GM21723 (cell line): ENCODE measurements around the gene NRTN.
"Not testable (repeated sequence)": the region's sequence is repeated elsewhere in the genome, so short reads cannot be mapped to it uniquely, and the experiment has no call there.

Experiments
- ATAC-seq: cut with Tn5 transposase; IDR thresholded peaks from one replicate; pipeline ENCODE4 v1.9.1; 2021; ENCODE audit warnings: mild to moderate bottlenecking, moderate library complexity; ENCODE audit not compliant: unreplicated experiment

Gene NRTN, protein sequence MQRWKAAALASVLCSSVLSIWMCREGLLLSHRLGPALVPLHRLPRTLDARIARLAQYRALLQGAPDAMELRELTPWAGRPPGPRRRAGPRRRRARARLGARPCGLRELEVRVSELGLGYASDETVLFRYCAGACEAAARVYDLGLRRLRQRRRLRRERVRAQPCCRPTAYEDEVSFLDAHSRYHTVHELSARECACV

DNA sequence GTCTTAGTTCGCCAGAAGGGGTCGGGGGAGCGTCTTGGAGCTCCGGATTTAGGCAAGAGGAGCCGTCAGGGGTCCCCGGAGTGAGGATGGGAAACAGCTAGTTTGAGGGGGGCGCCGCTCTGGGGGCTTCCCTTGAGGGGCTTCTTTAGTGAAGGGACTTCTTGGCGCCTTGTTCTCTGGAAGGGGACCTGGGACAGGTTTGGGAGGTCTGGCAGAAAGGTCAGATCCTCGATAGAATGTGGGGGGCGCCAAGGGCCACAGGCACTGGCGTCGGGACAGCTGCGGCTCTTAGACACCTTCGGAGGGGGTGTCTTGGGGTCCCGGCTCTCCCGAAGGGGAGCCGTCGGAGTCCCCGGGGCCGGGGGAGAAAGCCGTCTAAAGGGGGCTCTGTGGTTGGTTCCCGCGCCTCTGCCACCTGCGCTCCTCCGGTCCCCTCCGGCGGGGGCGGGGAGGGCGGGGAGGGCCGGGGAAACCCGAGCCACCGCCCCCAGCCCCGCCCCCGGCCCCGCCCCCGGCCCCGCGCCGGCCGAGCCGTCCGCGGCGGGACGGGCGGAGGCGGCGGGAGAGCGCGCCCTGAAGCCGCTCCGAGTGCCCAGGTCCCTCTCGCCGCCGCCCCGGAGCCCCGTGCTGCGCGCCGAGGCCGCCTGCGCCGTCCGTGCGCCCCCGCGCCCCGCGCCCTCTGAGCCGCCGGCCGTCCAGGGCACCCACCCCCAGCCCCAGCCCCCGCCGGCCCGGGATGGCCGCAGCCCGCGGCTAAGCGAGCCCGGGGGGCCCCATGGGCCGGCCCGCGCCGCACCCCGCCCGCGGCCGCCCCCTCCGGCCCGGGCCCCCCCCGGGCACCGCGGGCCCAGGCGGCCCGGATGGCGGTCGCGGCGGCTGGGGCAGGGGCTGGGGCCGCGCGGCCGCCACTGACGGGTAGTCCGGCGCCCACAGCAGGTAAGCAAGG, at the start of gene NRTN:
Gene NRTN (plus strand): TSS at position 552 of the 946 bp plus-strand sequence. CDS start 19,099 bp downstream, outside the sequence.
- ATAC-seq = no peak

DNA sequence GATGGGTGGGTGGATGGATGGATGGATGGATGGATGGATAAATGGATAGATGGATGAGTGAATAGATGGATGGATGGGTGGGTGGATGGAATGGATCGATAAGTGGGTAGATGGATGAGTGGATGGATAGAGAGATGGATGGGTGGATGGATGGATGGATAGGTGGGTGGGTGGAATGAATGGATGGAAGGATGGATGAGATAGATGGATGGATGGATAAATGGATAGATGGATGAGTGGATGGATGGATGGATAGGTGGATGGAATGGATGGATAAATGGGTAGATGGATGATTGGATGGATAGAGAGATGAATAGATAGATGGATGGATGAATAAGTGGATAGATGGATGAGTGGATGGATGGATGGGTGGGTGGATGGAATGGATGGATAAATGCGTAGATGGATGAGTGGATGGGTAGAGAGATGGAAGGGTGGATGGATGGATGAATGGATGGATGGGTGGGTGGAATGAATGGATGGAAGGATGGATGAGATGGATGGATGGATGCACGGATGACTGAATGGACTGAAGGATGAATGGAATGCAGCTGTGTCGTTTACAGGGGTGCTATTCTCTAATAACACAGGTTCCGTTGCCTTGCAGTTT, 42.2 kb upstream of the NRTN start:
- ATAC-seq = no peak

DNA sequence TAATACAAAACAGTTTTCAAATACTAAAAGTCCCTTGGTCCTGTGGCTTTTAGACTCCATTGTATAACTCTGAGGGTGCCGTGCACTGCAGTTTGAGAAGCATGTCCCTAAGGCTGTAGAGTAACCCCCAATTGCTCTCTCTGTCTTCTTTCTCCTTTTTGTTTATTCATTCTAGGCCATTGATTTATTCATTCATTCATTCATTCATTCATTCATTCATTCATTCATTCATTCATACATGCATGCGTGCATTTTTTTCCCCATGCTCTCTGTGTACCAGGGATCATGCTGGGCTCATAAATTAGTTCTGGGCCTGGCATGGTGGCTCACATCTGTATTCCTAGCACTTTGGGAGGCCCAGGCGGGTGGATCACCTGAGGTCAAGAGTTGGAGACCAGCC, 39.6 kb upstream of the NRTN start:
- ATAC-seq = no peak

DNA sequence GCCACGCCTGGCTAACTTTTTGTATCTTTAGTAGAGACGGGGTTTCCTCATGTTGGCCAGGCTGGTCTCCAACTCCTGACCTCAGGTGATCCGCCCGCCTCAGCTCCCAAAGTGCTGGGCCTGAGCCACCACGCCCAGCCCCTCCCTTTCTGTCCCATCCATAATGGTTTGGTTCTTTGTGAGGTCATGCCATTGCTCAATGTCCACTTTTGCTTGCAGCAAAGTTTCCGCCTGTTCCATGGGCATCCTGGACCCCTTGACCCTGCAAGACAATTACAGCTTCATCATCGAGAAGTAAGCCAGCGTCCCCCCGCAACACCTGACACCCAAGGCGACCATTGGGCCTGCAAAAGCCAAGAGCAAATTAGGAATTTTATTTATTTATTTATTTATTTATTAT, 36.9 kb upstream of the NRTN start:
- ATAC-seq = no peak

DNA sequence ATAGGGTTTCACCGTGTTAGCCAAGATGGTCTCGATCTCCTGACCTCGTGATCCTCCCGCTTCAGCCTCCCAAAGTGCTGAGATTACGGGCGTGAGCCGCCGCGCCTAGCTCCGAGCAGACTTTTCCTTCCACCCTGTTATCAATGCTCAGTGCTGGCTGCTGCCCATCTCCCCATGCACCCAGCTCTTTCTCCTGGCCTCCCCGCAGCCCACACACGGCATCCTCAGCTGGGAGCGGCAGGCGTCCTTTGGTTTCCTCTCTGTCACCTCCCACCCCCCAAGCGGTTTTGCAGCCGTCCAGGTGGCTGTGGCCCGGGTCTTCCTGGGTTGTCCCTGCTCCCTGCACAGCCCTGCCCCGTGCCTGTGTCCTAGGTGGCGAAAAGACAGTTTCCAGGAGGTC, 32.5 kb upstream of the NRTN start:
- ATAC-seq = no peak

DNA sequence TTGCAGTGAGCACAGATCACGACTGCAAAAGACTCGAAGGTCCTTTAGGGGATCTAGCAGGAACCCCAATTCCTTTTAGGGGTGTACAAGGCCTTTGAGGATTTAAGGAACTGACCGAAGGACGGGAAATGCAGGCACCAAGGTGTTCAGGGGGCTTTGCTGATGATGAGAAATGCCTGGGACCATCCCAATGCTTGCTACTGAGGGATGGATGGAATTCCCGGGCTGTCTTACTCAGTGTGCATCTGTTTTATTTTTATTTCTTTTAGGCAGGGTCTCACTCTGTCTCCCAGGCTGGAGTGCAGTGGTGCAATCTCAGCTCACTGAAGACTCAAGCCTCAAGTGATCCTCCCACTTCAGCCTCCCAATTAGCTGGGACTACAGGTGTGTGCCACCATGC, 31.6 kb upstream of the NRTN start:
- no peak for ATAC-seq

DNA sequence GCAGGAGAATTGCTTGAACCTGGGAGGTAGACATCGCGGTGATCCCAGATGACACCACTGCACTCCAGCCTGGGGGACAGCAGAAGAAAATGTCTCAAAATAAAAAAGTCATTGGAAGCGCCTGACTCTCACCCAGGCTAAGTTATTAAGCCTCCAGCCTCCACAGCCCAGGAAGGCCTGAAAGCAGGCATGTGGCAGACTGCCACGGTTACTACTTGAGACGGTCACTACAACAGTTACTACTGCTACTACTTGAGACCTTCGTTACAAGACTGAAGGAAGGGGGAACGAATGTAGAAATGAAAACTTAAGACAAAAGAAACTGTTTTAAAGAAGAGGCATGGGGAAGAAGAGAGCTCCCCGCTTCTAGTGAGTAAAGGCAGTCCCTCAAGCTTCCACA, 29.9 kb upstream of the NRTN start:
- ATAC-seq = no peak

DNA sequence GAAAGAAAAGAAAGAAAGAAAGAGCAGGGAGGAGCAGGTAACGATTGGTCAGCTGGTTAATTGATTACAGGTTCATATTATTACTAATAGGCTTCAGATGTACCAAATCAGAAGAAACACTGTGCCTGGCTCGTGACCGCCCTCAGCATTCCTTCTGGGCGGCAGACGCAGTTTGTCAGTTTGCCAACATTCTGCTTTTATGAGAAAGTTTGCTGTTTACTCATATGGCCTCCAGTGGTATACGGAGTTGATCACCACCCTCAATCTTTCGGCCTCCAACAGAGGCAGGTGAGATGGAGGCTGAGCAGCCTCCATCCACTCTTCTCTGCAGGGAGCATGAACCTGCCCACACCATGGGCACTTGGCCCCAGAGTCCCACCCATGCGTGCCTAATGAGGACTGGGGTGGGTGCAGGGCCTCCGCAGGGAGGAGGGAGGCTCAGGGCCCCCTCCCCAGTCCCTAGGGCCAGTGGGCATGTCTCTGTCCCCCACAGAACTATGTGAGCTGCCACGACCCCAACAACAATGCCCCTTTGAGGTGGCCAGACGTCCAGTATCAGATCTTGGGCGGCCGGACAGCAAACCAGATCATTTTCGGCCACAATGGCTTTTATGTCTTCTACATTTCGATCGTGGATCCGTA, 29.1 kb upstream of the NRTN start:
- no peak for ATAC-seq

DNA sequence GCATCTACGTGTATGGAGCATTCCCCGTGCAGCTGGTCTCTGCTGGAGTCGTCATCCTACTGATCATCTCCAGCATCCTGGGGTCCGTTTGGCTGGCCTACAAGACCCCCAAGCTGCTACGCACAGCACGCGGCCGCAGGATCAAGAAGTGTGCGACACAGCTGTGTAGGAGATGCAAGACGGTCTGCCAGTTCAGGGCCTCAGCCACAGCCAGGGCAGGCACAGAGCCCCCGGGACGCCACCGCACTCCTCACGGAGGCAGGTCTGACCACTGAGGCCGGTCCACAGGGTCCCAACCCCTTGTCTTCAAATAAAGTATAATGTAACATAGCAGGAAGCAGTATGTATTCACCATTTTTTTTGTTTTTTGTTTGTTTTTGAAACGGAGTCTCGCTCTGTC, 26.5 kb upstream of the NRTN start:
- ATAC-seq = no peak

DNA sequence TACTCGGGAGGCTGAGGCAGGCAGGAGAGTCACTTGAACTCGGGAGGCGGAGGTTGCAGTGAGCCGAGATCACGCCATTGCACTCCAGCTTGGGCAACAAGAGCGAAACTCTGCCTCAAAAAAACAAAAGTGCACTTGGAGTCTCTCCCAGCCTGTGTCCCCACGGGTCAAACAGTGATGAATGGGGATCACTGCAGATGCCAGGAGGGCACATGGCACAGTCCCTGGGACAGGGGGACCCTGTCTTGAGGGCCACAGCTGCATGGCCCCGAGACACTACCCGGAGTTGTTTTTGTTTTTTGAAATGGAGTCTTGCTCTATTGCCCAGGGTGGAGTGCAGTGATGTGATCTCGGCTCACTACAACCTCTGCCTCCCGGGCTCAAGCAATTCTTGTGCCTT, 24.0 kb upstream of the NRTN start:
- ATAC-seq = not testable (repeated sequence)

DNA sequence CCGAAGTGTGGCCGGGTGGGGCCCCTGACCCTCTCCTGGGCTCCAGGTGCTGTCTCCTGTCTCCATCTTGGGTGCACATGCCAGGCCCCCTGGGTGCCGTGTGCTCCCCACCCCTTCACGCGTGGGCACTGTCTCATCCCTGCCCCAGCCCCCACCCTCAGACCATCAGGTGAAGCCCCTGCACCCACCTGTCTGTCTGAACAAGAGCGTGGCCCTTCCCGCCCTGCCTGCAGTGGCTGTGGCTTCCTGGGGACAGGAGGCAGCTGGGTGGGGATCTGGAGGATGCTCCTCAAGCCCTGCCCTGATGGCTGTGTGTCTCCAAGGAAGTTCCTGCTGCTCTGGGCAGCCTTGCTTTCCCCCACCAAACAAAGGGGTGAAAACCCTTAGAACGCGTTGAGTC, 22.5 kb upstream of the NRTN start:
- no peak for ATAC-seq

DNA sequence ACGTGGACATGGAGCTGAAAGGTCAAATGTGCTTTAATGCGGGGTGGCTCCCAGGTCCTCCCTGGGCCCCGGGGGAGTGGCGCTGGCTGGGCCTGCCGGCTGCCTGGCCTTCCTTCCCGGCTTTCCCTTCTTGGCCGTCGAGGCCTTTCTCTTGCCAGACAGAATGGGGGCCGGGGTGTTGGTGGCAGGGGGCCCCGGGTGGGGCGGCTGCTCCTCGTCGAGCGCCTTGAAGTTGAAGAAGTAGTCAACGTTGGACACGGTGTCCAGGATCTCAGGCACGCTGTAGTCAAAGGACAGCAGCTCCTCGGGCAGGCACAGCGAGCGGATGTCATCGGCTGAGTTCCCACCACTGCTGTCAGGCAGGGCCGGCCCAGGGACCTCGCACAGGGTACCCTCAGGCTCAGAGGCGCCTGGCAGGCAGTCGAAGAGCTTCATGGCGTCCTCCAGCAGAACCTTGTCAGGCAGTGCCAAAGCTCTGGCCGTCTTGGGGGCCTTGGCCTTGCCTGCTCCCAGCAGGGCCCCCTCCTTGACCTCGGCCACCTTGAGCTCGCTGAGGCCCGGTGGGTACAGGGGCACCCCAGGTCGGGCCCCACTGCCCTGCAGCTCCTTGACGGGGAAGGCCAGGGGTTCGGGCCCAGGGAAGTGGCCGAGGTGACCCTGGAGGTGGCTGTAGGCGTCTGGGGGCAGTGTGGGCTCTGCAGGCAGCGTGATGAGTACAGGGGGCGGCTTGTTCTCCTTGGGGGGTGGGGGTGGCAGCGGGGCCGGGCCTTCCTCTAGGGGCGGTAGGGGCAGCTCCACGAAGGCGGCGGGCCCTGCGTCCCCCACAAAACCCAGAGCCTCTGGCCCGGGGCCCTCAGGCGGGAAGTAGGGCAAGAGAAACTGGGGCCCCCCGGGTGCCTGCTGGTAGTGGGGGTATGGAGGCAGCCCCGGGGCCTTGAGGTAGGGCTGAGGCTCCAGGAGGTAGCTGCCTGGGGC, 21.6 kb upstream of the NRTN start:
- no peak for ATAC-seq

DNA sequence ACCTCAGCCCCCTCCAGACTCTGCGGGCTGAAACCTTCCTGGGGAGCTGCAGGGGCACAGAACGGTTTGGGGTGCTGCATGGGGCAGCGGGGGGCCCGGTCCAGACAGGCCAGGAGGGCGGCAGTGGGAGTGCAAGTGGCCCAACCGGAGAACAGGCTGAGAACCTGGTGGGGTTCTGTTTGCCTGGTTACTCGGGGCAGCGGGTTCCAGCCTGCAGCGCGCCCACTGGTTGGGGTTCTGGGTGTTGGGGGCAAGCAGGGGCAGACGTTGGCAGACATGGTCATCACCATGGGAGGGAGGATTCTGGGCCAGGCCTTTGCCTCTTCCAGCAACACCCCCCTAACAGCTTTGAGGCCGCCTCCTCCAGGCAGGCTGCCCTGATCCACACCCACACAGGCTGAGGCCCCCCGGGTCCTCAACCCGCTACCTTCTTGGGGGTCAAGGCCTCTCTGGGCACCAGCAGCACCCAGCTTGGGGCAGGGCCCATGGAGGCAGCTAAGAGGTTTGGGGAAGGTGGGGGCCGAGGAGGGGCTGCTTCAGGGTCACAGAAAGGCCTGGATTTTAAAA, 20.2 kb upstream of the NRTN start, which contains the start of gene PRR22:
Gene PRR22 (minus strand): TSS at position 166 of the 567 bp plus-strand sequence. CDS start 86 bp downstream, at position 80.
- no peak for ATAC-seq

DNA sequence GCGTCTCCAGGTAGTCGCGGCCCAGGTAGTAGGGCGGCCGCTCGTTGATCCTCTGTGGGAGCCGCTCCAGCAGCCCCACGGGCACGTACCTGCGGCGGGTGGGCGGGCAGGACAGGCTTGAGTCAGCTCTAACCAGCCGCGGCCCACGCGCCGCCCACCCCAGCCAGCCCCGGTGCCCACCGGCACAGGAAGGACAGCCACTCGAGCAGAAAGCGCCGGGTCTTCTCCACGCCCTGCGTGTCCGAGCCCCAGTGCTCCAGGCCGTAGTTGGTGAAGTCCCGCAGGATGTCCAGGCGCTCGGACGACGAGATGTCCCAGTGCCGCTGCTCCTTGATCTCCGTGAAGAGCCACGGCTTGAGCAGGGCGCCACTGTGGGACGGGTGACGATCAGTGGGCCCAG, 19.4 kb upstream of the NRTN start:
- no peak for ATAC-seq

DNA sequence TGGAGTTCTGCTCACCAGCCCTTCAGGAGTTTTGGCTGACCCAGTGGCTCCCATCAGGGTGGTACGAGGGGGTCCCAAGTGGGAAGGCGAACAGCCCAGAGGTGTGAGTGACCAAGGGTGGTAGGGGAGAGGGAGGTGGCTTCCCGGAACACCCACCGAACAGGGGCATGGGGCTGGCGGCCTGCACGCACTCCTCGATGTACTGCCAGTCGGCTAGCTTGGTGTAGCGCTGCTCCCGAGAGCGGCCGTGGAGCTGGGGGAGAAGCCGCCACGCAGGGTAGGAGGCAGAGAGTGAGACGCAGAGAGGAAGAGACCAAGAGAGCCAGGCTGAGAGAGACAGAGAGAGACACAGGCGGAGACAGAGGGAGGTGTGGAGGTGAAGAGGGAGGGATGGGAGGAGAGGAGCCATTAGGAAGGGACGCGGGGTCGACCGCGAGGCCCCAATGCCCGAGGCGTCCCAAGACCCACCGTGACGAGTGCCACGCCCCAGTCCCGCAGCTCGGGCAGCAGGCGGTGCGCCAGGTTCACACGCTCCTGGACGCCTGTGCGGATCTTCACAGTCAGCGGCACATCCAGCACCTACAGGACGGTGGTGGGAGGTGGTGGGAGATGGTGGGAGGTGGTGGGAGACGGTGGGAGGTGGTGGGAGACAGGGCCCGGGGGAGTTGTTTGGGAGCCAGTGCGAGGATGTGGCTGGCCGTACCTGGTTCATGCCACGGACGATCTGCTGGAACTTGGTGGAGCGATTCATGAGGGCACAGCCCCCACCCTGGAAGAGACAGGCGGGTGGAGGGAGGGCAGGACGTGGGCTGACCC, 18.1 kb upstream of the NRTN start:
- ATAC-seq = no peak

DNA sequence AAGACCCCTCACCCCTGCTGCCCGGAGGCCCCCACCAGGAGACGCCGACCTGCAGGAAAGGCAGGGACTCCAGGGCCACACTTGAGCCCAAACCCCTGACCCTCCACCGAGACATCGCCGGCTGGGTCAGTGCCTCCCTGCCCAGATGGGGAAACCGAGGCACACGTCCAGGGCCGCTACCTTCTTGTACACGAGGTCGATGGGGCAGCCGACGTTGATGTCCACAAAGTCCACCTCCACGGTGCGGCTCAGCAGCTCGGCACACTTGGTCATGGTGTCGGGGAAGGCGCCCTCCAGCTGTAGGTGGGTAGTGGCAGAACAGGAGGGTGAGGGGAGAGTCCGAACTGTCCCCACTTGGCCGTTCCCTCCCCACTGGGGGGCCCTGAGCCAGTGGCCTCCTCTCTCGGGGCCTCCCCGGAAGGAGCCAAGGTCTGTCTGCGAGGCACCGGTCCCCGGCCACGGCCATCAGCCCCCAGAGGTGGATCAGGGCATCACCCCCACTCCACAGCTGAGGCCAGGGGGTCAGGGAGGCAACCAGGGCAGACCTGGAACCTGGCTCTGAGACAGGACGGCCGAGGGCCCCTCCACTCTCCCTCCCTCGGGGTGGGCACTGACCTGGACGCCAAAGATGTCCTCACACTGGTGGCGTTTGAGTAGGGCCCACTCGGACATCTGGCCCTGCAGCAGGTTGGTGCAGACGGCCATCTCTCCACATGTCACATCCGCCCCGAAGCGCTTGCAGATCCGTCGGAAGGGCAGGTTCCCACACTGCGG, 17.3 kb upstream of the NRTN start:
- no peak for ATAC-seq

DNA sequence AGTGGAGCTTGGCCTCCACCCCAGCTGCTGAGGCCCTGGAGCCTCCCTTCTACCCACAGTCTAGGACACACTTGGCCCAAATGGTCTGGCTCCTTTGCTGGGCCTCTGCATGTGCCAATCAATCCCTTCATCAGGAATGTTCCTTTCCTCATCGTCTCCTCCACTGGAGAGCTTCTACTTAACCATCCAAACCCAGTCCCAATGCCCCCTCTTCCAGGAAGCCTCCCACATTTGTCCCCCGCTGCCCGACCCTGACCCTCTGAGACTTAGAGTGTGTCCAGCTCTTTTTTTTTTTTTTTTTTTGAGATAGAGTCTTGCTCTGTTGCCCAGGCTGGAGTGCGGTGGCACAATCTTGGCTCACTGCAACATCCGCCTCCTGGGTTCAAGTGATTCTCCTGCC, 16.4 kb upstream of the NRTN start:
- ATAC-seq = no peak

DNA sequence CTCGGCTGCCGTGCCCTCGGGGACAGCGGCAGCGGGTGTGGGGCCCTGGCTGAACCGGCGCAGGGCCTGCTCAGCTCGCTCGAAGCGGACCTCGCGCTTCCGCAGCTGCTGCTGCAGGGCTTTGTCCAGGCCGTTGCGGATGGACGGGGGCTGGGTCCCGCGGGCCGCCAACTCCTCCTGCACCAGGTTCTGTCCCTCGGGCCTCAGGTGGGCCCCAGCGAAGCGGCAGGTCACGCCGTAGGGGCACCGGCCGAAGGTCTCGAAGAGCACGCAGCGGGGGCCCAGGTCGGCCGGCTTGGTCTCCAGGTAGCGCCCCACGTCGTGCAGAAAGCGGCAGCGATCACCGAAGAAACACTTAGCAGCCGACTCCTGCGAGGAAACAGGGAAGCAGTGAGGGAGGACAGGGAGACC, 15.5 kb upstream of the NRTN start:
- no peak for ATAC-seq
